ENCODE measurements around the gene MRPL46.

Gene MRPL46

GRCh38 chr15:88467073-88467934, at the start of gene MRPL46, which contains the start of gene MRPS11:
Gene MRPL46 (minus strand): TSS chr15:88467388. CDS start chr15:88467377, 11 bp downstream.
Gene MRPS11 (plus strand): TSS chr15:88467708. CDS start chr15:88467718, 10 bp downstream.
- peak; percentile 80 to 94 for DNase-seq

DNA sequence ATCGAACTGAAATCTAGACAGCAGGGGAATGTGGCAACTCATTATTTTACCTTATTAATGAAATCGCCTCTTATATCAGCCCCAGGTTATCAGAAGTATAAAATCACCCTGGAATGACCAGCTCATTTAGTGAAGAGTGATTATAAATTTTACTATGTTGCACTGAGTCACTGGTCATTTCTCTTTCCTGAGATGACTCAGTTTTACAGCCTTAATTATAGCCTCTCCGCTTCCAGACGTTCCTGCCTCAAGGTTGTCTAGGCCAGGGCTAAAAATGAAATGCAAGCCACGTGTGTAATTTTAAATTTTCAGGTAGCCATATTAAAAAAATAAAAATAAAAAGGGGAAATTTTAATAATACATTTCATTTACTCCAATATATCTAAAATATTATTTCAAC, 46.0 kb upstream of the MRPL46 start:
- no peak for DNase-seq

- DNase-seq, result no peak
Observed at GRCh38 chr15:88512601-88513000, 45.4 kb upstream of the MRPL46 start.

DNA sequence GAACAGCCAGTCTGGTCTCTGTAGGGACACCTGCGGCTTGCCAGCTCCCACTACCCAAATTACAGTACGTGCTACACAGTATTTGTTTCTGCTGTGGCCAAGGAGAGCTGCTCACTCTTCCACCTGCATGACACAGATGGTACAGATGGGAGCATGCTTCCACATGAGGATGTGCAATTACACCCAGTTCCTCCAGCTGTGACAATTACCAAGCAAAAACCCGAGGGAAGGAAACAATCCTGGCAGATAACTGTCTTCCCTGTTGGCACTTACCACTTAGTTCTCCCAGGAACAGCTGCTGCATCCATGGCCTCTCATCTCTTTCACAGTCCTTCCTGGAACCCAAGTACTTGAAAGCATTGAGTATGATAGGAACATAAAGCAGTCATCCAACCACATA, 44.9 kb upstream of the MRPL46 start:
- DNase-seq, result no peak

DNA sequence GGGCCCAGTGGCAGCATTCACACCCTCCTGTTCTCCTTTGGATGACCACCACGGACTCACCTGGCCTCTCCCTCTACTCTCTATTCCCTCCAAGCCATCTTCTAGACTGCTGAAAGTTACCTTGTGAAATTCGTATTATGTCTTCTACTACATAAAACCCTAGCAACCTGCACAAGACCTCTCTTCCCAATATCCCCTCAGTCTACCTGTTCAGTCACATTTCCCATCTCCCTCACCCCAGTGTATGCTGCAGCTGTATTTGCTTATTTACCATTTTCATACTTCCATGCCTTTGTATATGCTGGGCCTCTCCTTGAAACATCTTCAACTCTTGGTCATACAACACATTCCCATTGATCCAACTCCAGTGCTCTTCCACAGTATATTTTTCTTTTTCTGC, 44.0 kb upstream of the MRPL46 start:
- DNase-seq, result no peak

GRCh38 chr15:88509964-88510363, 42.8 kb upstream of the MRPL46 start:
- DNase-seq, result no peak

GRCh38 chr15:88509321-88509720, 42.1 kb upstream of the MRPL46 start:
- DNase-seq, result no peak

DNA sequence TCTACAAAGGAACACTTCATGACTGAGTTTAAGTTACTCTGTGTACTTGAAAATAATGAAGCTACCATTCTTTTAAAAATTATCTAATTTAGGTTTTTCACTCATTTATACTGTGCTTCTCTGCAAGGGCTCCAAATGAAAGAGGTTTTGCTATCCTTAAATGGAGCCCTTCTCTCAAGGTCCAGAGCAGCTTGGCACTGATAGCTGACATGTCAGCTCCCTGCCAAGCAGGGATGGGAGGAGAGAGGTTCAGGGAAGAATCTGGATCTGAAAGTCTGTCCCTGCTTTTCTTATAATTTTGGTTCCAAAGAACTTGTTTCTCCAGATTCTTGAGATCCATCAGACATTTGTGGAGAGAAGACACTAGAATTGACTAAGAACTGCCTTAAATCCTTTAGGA, 39.4 kb upstream of the MRPL46 start:
- no peak for DNase-seq

- no peak for DNase-seq
Observed at GRCh38 chr15:88505721-88506120, 38.5 kb upstream of the MRPL46 start.

- DNase-seq, result no peak
Observed at GRCh38 chr15:88504445-88504844, 37.3 kb upstream of the MRPL46 start.

GRCh38 chr15:88498996-88499395, 31.8 kb upstream of the MRPL46 start:
- no peak for DNase-seq

- DNase-seq, result no peak
Observed at GRCh38 chr15:88497109-88497765, 30.0 kb upstream of the MRPL46 start.

DNA sequence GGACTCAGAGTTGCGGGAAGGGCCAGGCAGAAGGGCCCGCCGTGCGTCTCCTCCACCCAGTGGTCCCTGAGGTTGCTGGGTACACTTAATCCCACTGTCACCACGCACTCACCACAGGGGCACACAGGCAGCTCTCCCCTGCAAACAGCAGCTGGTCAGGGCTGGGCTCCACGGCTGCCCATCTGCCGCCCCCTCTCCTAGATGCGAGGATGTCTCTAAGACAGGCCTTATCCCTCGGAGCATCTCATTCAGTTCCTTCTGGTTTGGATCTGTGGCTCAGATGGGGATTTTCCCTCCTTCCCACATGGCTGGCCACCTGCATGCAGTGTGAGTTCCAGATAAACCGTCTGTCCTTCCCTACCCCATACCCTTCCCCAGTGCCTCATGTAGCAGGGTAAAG, 26.7 kb upstream of the MRPL46 start:
- DNase-seq, result no peak

- no peak for DNase-seq
Observed at GRCh38 chr15:88491158-88491557, 24.0 kb upstream of the MRPL46 start.

DNA sequence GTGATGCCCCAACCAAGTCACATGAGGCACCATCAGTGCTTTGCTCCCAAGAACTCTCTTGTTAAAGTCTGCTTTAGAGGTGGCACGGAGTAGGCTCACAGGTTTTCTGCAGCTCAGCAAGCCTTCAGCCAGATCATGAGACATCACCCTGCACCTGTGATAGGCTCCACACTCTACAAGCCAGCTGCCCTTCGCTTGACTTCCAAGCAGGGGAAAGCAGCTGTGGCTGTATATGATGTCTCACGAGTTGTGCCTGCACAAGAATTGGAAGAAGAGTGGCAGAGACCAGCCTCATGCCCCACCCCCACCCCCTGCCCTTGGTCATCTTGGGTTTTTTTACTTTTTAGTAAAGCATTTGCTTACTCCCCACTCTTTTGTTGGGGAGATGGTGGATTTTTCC, 22.8 kb upstream of the MRPL46 start:
- no peak for DNase-seq

GRCh38 chr15:88489321-88489720, 22.1 kb upstream of the MRPL46 start:
- no peak for DNase-seq

DNA sequence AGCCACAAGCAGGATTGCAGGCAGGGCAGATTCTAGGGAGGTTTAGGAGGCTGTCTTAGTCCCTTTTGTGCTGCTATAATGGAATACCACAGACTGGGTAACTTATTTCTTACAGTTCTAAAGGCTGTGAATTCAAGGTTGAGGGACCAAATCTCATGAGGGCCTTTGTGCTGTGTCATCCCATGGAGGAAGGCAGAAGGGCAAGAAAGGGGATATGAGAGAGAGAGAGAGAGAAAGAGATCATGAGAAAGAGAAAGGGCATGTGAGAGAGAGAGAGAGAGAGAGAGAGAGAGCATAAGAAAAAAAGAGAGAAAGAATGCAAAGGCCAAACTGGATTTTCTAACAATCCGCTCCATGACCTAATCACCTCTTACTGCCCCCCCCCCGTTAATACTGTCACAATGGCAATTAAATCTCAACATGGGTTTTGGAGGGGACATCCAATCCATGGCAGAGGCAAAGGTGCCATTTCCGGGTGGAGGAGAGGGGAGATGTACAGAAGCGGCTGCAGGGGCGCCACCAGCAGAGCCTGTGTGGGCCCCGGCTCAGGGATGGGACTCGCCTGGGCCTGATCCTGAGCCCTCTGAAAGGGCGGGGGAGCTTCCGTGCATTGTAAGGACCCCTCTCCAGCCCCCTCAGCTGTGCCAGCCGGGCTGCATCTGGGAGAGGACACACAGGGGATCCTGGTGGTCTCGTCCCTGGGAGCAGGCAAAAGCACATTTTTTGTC, 20.8 kb upstream of the MRPL46 start:
- DNase-seq, result no peak

DNA sequence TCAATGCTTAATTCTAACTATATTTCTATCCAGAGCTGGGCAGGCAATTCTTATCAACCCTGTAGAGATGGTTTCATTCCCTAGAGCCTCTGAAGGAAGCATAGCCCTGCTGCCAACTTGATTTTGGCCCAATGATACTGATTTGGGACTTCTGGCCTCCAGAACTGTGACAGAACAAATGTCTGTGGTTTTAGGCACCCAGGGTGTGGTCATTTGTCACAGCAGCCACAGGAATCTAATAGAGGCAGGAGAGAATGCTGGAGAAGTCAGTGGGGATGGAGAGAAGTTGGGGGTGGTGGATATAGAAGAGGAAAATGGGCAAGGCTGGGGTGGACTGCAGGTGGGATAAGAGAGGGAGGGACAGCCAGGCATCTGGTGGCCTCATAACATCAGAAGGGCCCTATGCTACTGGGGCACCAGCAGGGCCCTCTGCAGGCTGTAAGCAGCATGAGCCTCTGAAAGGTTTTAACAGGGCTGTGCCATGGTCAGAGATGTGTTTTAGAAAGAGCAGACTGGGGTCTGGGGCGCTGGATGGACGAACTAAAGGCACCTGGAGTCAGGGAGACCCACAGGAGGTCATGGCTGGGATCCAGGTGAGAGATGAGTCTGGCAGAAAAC, 20.1 kb upstream of the MRPL46 start:
- DNase-seq, result no peak

DNA sequence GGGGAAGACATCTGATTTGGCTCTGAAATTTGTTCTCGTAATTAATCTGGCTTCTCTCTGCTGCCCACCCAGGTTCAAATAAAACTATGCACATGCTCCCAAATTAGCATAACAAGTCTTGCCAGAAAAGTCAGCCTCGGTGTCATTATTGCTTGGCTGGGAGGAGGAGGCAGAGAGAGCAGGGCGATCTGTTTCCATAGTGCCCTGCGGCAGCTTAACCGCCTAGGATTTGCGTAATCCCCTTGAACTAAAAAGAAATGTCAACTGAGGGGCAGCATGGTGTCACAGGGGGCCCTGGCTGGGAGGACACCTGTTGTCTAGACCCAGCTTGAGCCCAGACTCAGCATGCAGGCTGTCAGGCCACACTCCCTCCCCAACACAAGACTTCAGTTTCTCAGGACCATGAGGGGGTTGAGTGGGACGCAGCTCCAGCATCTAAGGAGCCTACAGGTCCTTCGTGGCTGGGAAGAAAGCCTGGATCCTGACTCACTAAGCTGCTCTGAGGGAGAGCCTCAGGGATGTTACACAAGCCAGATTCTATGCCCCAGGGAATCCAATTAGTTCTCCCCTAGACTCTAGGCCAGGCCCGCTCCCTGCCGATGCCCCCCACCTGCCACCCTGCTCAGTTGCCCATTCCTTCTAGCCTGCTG, 17.6 kb upstream of the MRPL46 start:
- DNase-seq, result no peak

DNA sequence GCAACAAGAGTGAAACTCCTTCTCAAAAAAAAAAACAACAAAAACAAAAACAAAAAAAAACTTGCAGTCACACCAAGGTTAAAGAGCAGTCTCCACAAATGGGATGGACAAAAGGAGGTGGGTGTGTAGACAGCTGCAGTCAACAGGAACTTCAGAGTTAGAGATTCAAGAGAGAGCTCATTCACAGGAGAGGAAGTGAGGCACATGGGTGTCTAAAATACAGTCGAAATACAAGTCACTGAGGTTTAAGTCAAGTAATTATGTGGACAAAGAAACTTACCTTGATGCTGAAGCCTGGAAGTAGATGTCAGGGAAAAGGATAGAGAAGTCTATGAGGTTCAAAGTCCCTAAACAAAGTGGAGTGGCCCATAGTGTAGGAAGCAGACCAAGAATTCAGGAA, 15.1 kb upstream of the MRPL46 start:
- no peak for DNase-seq

DNA sequence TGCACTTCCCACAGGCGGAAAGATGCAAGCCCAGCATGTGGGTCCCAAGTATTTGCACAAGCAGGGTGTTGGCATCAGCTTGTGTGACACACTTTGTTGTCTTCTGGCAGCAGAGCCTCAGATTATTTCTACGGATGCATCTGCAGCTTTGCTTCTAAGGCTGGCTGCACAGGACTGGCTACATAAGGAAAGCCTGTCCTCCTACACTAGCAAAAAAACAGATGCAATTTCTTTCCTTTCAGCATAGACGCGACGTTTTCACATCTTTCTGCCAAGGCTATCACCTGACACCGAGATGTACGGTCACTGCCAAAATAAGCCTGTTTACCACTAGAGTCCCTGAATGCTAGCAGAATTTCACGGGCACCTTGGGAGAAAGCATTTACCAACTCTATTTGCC, 13.8 kb upstream of the MRPL46 start:
- DNase-seq, result no peak

- DNase-seq, result no peak
Observed at GRCh38 chr15:88479169-88479568, 12.0 kb upstream of the MRPL46 start.

DNA sequence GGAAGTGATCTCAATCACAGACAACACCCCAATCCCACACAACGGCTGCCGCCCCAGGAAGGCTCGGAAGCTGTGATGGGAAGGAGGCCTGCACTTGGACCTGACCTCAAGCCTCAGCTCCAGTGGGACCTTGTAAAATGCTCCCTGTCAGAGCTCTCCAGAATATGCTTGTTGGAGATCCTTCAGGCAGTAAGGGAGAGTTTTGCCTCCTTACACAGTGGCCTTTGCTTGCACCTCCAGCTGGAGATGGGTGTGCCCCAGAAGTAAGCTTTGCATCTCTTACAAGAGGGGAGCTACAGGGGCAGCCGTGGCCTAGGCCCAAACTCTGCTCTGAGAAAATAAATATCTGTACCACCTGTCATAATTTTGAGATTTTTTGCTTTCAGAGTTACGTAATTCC, 10.7 kb upstream of the MRPL46 start:
- DNase-seq, result no peak
